HepG2 (cell line): Measurements from ENCODE around the gene P4HB. TPM values are rescaled to one million over a fixed set of nuclear protein-coding genes. Genes with fewer than 3 reads are reported as not detected.

Experiments used
- FOXK1 ChIP-seq: sonication (generic); formaldehyde crosslinking; IDR thresholded peaks from 2 replicates; pipeline ENCODE4 v1.4.0; 2020; ENCODE audit warnings: low read depth, missing genetic modification reagents, borderline replicate concordance
- HNRNPUL1 ChIP-seq: fragments of 200-400 bp; formaldehyde crosslinking; IDR thresholded peaks from 2 replicates; pipeline ENCODE4 v1.6.1; 2017; ENCODE audit warnings: low read depth, mild to moderate bottlenecking, low read length, moderate library complexity
- KDM1A ChIP-seq: IDR thresholded peaks from 2 replicates; pipeline ENCODE4 v1.6.1; 2016; ENCODE audit warnings: missing compliant biosample characterization
- KDM5A ChIP-seq: fragments of 200-600 bp; sonication (generic); IDR thresholded peaks from 2 replicates; pipeline ENCODE4 v1.7.0; 2018; ENCODE audit warnings: antibody characterized with exemption, mild to moderate bottlenecking, low read length, borderline replicate concordance
- NONO ChIP-seq, 2 experiments: fragments of 450-650 bp in 1 of 2; sonication (generic) in 1 of 2; formaldehyde crosslinking in 1 of 2; IDR thresholded peaks in 1 of 2; conservative IDR thresholded peaks in 1 of 2; 2 replicates each; pipeline versions ENCODE4 v1.6.1 to v1.8.0; 2017 to 2022; ENCODE audit warnings: mild to moderate bottlenecking in 1 of 2, missing genetic modification reagents in 1 of 2, moderate library complexity in 1 of 2
- PHF21A ChIP-seq: sonication (generic); formaldehyde crosslinking; IDR thresholded peaks from 2 replicates; pipeline ENCODE4 v1.5.0; 2020; ENCODE audit warnings: mild to moderate bottlenecking, missing genetic modification reagents
- SRY ChIP-seq: sonication (generic); formaldehyde crosslinking; IDR thresholded peaks from 2 replicates; pipeline ENCODE4 v1.8.0; 2022; ENCODE audit warnings: mild to moderate bottlenecking, missing genetic modification reagents
- TAF1 ChIP-seq: sonication (generic); formaldehyde crosslinking; IDR thresholded peaks from 2 replicates; pipeline ENCODE4 v1.4.0; 2020; ENCODE audit warnings: missing genetic modification reagents
- TBX3 ChIP-seq: fragments of 450-650 bp; IDR thresholded peaks from 2 replicates; pipeline ENCODE4 v1.6.1; 2017; ENCODE audit warnings: antibody characterized with exemption, mild to moderate bottlenecking, inconsistent platforms, borderline replicate concordance
- ZFP82 ChIP-seq: sonication (generic); formaldehyde crosslinking; IDR thresholded peaks from 2 replicates; pipeline ENCODE4 v1.5.1; 2020; ENCODE audit warnings: mild to moderate bottlenecking, missing genetic modification reagents, borderline replicate concordance
- ZNF101 ChIP-seq: sonication (generic); formaldehyde crosslinking; IDR thresholded peaks from 2 replicates; pipeline ENCODE4 v1.4.0; 2020; ENCODE audit warnings: mild to moderate bottlenecking, low read depth, missing genetic modification reagents, borderline replicate concordance
- ZNF296 ChIP-seq: sonication (generic); formaldehyde crosslinking; conservative IDR thresholded peaks from 2 replicates; pipeline ENCODE4 v1.5.0; 2020; ENCODE audit warnings: mild to moderate bottlenecking, missing genetic modification reagents
- ZNF713 ChIP-seq: sonication (generic); formaldehyde crosslinking; IDR thresholded peaks from 2 replicates; pipeline ENCODE4 v1.4.0; 2020; ENCODE audit warnings: mild to moderate bottlenecking, missing genetic modification reagents
- ZNF879 ChIP-seq: sonication (generic); formaldehyde crosslinking; IDR thresholded peaks from 2 replicates; pipeline ENCODE4 v1.8.1; 2023; ENCODE audit warnings: missing genetic modification reagents
- polyA plus RNA-seq, 8 experiments: library from polyadenylated mRNA; depleted of rRNA in 3 of 8; stranded (reverse) in 7 of 8; unstranded in 1 of 8; fragments of >200 nt; fragmentation: Illumina TruSeq in 4 of 8; extraction: Trizol in 4 of 8; gene quantifications; 2 replicates each; pipeline versions ENCODE4 v1.2.1 to v1.2.3, GENCODE V29; 2011 to 2016; ENCODE audit warnings: low read depth in 4 of 8, missing spikeins in 1 of 8, mixed read lengths in 1 of 8; ENCODE audit not compliant: insufficient read depth in 1 of 8
- total RNA-seq, 5 experiments: library from RNA; depleted of rRNA; stranded (reverse); fragments of >200 nt; fragmentation: Illumina TruSeq; extraction: Trizol; gene quantifications; 2 replicates each; pipeline ENCODE4 v1.2.3, GENCODE V29; 2016; ENCODE audit warnings: low read depth in 1 of 5
- TF ChIP-seq, protein P1 (sequence below): sonication (generic); formaldehyde crosslinking; IDR thresholded peaks from 2 replicates; pipeline ENCODE4; 2020; ENCODE audit warnings: missing genetic modification reagents, mild to moderate bottlenecking, borderline replicate concordance
- TF ChIP-seq, protein P2 (sequence below): sonication (generic); formaldehyde crosslinking; IDR thresholded peaks from 2 replicates; pipeline ENCODE4 v1.5.1; 2020; ENCODE audit warnings: missing genetic modification reagents, mild to moderate bottlenecking, borderline replicate concordance
- TF ChIP-seq, protein P3 (sequence below): sonication (generic); formaldehyde crosslinking; IDR thresholded peaks from 2 replicates; pipeline ENCODE4 v1.5.0; 2020; ENCODE audit warnings: missing genetic modification reagents, mild to moderate bottlenecking, borderline replicate concordance
- TF ChIP-seq, protein P4 (sequence below): sonication (generic); formaldehyde crosslinking; IDR thresholded peaks from 2 replicates; pipeline ENCODE4 v1.4.0; 2020; ENCODE audit warnings: missing genetic modification reagents, borderline replicate concordance

The P4HB gene
- total and polyA plus RNA-seq, 2 of the 13 experiments (the other 11 are each of a cell fraction or from before 2014, with no cell fraction given): 185 to 782 TPM

DNA sequence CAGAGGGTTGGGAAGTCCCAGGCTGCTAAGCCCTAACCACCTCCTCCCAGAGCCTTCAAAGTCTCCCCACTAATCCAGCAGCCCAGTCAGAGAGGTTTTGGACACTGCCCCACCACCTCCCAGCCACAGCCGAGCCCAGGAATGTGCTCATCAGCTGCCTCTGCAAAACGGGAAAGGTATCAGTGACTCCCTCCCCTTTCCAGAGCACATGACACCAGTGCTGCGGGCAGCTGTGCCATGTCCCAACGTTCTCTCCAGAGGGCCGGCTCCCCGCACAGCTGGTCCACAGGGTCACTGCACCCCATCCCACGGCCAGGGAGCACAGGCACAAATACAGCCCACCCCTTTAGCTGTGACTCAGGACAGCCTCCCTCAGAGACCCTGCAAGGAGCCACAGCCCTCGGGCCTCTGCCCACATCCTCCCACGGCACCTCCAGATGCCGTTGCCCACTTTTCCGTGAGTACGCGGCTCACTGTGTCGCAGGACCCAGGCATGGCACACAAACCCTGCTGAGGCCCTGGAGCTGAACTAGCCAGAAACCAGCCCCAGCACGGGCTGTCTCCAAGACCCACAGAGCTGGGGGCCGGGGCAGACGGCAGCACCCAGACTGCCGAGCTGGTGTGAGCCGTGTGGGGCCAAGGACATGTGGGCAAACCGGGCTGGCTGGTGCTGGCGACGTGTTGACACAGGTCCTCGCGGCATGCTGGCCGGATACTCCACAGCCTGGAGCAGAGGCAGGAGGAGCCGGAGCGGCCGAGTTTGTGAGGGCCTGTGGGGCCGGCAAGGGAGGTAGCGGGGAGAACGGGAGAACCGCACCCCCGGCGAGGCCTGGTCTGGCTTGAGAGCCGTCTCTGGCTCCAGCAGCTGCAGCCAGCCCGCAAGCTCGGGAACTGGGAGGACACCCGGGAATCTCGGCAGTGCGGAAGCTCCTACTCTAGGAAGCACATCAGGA lies 19.2 kb downstream of the P4HB start (continued):
- no peak for TF ChIP-seq ZFP82 (CRISPR knock-in tag)
- TF ChIP-seq ZNF296 (CRISPR knock-in tag): peak; percentile 44; the same call in 1 of the 2 replicates
- no peak for TF ChIP-seq FOXK1 (CRISPR knock-in tag)
- TF ChIP-seq ZNF713: no peak
- no peak for TF ChIP-seq ZNF101 (CRISPR knock-in tag)
- TF ChIP-seq TBX3: no peak
- no peak for TF ChIP-seq ZNF879 (CRISPR knock-in tag)
- TF ChIP-seq, protein P1, sequence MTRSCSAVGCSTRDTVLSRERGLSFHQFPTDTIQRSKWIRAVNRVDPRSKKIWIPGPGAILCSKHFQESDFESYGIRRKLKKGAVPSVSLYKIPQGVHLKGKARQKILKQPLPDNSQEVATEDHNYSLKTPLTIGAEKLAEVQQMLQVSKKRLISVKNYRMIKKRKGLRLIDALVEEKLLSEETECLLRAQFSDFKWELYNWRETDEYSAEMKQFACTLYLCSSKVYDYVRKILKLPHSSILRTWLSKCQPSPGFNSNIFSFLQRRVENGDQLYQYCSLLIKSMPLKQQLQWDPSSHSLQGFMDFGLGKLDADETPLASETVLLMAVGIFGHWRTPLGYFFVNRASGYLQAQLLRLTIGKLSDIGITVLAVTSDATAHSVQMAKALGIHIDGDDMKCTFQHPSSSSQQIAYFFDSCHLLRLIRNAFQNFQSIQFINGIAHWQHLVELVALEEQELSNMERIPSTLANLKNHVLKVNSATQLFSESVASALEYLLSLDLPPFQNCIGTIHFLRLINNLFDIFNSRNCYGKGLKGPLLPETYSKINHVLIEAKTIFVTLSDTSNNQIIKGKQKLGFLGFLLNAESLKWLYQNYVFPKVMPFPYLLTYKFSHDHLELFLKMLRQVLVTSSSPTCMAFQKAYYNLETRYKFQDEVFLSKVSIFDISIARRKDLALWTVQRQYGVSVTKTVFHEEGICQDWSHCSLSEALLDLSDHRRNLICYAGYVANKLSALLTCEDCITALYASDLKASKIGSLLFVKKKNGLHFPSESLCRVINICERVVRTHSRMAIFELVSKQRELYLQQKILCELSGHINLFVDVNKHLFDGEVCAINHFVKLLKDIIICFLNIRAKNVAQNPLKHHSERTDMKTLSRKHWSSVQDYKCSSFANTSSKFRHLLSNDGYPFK: peak; percentile 41
- TF ChIP-seq HNRNPUL1: no peak
- no peak for TF ChIP-seq NONO (IDR thresholded peaks at IDR 0.05)
- TF ChIP-seq NONO (CRISPR knock-in tag; conservative IDR thresholded peaks at IDR 0.05): 0 out of 2 replicates have a peak, but pooled peaks have one; percentile 25
- TF ChIP-seq PHF21A (CRISPR knock-in tag): 0 out of 2 replicates have a peak, but pooled peaks have one; percentile 22
- TF ChIP-seq, protein P2, sequence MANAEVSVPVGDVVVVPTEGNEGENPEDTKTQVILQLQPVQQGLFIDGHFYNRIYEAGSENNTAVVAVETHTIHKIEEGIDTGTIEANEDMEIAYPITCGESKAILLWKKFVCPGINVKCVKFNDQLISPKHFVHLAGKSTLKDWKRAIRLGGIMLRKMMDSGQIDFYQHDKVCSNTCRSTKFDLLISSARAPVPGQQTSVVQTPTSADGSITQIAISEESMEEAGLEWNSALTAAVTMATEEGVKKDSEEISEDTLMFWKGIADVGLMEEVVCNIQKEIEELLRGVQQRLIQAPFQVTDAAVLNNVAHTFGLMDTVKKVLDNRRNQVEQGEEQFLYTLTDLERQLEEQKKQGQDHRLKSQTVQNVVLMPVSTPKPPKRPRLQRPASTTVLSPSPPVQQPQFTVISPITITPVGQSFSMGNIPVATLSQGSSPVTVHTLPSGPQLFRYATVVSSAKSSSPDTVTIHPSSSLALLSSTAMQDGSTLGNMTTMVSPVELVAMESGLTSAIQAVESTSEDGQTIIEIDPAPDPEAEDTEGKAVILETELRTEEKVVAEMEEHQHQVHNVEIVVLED (CRISPR knock-in tag): no peak
- TF ChIP-seq, protein P3, sequence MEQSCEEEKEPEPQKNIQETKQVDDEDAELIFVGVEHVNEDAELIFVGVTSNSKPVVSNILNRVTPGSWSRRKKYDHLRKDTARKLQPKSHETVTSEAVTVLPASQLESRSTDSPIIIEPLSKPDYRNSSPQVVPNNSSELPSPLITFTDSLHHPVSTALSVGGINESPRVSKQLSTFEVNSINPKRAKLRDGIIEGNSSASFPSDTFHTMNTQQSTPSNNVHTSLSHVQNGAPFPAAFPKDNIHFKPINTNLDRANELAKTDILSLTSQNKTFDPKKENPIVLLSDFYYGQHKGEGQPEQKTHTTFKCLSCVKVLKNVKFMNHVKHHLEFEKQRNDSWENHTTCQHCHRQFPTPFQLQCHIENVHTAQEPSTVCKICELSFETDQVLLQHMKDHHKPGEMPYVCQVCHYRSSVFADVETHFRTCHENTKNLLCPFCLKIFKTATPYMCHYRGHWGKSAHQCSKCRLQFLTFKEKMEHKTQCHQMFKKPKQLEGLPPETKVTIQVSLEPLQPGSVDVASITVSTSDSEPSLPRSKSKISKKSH (CRISPR knock-in tag): no peak
- TF ChIP-seq, protein P4, sequence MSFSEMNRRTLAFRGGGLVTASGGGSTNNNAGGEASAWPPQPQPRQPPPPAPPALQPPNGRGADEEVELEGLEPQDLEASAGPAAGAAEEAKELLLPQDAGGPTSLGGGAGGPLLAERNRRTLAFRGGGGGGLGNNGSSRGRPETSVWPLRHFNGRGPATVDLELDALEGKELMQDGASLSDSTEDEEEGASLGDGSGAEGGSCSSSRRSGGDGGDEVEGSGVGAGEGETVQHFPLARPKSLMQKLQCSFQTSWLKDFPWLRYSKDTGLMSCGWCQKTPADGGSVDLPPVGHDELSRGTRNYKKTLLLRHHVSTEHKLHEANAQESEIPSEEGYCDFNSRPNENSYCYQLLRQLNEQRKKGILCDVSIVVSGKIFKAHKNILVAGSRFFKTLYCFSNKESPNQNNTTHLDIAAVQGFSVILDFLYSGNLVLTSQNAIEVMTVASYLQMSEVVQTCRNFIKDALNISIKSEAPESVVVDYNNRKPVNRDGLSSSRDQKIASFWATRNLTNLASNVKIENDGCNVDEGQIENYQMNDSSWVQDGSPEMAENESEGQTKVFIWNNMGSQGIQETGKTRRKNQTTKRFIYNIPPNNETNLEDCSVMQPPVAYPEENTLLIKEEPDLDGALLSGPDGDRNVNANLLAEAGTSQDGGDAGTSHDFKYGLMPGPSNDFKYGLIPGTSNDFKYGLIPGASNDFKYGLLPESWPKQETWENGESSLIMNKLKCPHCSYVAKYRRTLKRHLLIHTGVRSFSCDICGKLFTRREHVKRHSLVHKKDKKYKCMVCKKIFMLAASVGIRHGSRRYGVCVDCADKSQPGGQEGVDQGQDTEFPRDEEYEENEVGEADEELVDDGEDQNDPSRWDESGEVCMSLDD (CRISPR knock-in tag): no peak
- no peak for TF ChIP-seq KDM5A
- 0 out of 2 replicates have a peak, but pooled peaks have one; percentile 10 for TF ChIP-seq SRY (CRISPR knock-in tag)
- TF ChIP-seq KDM1A (CRISPR knock-in tag): no peak
- no peak for TF ChIP-seq TAF1 (CRISPR knock-in tag)
